Activated CD4-positive, alpha-beta T cell treated with anti-CD3 and anti-CD28 coated beads, Interleukin-2, amount 50 U/mL, for 24 hours (primary cell): Measurements from ENCODE around the gene HIC2.
"Not testable (repeated sequence)": the region's sequence is repeated elsewhere in the genome, so short reads cannot be mapped to it uniquely, and the experiment has no call there.

Source experiments
- DNase-seq, 2 donors: peaks; one replicate each; pipeline ENCODE4 v3.0.0-alpha.2; 2020; ENCODE audit warnings: low read depth in 1 of 2, low spot score in 1 of 2

The HIC2 gene, protein sequence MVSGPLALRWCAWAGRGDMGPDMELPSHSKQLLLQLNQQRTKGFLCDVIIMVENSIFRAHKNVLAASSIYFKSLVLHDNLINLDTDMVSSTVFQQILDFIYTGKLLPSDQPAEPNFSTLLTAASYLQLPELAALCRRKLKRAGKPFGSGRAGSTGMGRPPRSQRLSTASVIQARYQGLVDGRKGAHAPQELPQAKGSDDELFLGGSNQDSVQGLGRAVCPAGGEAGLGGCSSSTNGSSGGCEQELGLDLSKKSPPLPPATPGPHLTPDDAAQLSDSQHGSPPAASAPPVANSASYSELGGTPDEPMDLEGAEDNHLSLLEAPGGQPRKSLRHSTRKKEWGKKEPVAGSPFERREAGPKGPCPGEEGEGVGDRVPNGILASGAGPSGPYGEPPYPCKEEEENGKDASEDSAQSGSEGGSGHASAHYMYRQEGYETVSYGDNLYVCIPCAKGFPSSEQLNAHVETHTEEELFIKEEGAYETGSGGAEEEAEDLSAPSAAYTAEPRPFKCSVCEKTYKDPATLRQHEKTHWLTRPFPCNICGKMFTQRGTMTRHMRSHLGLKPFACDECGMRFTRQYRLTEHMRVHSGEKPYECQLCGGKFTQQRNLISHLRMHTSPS

DNA sequence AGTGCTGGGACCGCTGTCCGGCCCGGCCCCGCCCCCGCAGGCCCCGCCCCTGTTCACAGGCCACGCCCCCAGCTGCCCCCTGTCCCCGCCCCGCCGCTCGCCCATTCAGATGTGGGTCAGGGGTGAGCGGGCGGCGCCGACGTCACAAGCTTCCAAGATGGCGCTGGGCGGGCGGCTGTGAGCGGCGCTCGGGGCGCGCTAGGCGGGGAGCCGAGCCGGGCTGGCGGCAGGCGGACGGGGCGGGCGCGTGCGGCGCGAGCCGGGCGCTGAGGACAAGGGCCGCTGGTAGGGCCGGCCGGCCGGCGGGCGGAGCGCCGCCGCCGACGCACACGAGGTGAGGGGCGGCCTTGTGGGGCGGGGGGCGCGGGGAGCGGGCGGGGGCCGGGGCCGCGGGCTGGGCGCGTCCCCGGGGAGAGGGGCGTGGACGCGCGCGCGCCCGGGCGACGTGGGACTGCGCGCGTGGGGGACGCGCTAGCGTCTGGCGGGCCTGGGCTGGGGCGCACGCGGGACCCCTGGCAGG lies at the start of gene HIC2:
Gene HIC2, plus strand, starts transcription at position 145 of the 520 bp plus-strand sequence. CDS start 25,461 bp downstream, outside the sequence.
- DNase-seq, result not testable (repeated sequence)

DNA sequence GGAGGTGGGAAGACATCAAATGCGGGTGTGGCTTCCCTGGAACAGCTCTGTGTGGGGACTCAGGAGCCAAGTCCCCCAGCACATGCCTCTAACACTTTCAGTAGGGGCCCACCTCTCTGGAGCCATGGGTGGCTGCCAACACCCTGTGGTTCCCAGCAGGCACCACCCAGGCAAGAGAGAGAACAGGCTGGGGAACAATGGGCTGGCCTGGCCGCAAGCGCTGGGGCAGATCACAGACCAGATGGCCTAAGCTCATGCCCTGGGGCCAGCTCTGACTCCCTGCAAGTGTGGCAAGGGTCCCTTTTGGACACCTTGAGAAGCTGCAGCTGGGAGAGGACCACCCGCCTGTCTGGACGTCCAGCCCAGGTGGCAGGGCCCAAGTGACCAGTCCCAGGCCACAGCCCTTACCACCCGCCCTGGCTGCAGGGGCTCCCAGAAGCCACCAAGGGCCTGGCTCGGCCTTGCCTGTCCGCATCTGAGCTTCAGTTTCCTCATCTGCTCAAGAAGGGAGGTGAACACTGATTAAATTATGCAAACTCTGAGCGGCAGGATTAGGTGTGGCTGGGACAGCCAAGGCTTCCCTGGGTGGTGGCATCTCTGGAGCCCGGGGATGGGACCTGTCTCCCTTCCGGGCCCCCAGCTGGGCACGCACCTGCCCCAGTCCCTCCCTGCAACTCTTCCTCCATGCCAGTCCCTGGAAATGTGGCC lies 48.4 kb upstream of the HIC2 start:
- not testable (repeated sequence) for DNase-seq

DNA sequence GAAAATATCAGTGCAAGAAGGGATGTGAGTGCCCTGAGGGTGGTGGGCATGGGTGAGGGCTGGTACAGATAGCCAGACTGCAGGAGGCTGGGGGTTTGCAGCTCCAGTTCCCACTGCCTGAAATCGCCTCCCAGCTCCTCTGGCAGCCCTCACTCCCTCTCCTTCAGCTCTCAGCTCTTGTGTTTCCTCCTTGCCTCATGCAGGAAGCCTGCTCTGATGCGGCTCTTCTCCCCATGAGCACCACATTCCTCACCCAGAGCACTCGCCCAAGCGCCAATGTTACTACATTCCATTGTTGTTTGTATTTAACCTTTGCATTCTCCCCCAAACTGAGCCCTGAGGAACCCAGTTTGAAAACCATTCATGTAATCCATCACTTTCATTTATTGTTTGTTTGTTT lies 41.3 kb upstream of the HIC2 start:
- not testable (repeated sequence) for DNase-seq

DNA sequence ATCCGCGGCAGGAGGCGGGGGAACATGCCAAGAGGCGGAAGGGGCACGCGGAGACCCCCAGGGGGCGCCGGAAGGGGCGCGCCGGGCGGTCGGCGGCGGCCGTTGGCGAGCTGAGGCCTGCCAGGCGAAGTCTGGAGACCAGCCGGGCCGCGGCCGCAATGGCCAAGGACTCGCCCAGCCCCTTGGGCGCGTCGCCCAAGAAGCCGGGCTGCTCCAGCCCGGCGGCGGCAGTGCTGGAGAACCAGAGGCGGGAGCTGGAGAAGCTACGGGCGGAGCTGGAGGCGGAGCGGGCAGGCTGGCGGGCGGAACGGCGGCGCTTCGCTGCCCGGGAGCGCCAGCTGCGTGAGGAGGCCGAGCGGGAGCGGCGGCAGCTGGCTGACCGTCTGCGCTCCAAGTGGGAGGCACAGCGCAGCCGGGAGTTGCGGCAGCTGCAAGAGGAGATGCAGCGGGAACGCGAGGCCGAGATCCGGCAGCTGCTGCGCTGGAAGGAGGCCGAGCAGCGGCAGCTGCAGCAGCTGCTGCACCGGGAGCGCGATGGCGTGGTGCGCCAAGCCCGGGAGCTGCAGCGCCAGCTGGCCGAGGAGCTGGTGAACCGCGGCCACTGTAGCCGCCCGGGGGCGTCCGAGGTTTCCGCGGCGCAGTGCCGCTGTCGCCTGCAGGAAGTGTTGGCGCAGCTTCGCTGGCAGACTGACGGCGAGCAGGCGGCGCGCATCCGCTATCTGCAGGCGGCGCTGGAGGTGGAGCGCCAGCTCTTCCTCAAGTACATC lies 33.3 kb upstream of the HIC2 start, which contains the start of gene RIMBP3B:
Gene RIMBP3B, plus strand, starts transcription at position 51 of the 767 bp plus-strand sequence. Its CDS starts 108 bp downstream, at position 159.
- DNase-seq, result not testable (repeated sequence)

DNA sequence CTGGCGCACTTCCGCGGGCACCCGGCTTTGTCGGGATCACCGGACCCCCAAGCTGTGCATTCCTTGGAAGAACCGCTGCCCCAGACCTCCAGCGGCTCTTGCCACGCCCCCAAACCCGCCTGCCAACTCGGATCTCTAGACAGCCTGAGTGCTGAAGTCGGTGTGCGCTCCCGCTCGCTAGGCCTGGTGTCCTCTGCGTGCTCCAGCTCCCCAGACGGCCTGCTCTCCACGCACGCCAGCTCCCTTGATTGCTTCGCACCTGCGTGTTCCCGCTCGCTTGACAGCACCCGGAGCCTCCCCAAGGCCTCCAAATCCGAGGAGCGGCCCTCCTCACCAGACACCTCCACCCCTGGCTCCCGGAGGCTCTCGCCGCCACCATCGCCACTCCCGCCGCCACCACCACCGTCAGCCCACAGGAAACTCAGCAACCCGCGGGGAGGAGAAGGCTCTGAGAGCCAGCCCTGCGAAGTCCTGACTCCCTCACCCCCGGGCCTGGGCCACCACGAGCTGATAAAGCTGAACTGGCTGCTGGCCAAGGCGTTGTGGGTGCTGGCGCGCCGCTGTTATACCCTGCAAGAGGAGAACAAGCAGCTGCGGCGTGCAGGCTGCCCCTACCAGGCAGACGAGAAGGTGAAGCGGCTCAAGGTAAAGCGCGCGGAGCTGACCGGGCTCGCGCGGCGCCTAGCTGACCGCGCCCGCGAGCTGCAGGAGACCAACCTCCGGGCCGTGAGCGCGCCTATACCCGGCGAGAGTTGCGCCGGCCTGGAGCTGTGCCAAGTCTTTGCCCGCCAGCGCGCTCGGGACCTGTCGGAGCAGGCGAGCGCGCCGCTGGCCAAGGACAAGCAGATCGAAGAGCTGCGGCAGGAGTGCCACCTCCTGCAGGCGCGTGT lies 32.5 kb upstream of the HIC2 start:
- not testable (repeated sequence) for DNase-seq

DNA sequence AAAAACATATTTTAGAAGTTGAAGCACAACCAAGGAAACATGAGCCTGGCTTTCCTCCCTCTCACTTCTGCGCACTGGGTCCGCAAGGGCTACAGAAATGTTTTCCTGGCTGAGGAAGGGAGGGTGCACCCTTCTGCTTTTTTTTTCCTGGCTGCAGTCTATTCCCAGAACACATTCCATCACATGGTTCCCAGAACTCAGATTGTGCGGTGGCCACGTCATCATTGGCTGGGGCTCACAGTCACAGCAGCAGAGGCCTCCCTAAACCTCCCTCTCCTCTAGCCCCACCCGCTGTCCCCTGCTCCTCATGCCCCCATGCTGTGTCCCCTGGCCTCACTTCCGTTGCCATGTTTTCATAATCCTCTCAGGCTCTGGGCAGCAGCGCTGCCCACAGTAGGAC lies 27.7 kb upstream of the HIC2 start:
- DNase-seq, result not testable (repeated sequence)

DNA sequence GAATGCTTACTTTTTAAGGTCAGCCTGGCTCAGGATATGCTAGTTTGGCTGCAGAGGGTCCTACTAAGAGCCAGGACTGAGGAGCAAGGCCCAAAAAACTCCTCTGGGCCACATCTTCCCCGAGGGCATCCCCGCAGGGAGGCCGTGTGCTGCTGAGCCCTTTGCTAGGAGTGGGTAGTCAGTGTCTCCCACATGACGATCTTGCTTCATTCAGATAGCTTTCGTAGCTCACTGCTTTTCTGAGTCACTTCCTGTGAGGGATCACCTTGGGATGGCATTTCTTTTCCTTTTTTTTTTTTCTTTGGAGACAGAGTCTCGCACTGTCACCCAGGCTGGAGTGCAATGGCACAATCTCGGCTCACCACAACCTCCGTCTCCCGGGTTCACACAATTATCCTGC lies 27.2 kb upstream of the HIC2 start:
- not testable (repeated sequence) for DNase-seq

DNA sequence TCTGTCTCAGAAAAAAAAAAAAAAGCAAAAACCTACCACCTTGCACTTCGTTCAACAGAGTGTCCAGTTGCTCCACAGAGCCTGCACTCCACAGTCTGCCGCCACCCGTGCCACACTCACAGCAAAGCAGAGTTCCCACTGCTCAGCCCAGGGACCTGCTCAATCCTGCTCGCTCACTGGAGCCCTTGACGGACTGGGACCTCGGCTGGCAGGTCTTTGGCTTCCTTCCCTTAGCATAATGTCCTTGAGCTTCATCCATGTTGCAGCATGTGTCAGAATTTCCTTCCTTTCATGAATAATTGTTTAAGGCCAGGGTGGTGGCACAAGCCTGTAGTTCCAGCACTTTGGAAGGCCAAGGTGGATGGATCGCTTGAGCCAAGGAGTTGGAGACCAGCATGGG lies 22.6 kb upstream of the HIC2 start:
- DNase-seq, result not testable (repeated sequence)

DNA sequence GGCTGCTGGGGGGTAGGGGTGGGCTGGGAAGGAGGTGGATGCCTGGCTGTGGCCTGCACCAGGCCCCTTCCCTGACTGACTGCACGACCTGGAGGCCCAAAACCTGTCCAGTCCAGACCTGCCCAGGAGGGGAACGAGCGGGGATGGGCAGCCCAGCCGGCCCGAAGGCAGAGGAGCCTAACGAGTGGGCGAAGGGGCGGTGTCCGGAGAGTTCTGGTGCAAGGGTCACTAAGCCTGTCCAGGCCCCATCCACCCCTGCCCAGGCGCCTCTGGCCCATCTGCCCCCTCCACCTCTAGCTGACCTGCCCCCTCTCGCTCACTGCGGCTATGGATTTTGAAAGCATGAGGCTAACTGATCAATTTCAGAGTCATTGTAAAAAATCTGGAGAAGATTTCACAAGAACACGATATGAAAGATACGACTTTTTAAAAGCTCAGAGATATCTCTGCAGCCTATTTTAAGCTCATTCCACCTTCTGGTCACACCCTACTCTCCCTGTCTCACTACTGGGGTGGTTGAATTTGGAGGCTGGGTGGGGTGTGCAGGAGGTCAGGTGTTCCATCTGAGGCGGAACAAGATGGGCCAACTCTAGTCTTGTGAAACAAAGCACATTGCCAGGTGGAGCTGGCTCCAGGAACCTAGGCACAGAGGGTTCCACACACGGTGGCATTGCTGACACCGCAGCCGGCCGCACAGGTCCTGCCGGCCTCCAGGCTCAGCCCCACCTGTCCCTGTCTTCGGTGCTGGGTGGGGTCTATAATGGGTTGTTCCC lies 15.8 kb upstream of the HIC2 start:
- DNase-seq, result not testable (repeated sequence)

DNA sequence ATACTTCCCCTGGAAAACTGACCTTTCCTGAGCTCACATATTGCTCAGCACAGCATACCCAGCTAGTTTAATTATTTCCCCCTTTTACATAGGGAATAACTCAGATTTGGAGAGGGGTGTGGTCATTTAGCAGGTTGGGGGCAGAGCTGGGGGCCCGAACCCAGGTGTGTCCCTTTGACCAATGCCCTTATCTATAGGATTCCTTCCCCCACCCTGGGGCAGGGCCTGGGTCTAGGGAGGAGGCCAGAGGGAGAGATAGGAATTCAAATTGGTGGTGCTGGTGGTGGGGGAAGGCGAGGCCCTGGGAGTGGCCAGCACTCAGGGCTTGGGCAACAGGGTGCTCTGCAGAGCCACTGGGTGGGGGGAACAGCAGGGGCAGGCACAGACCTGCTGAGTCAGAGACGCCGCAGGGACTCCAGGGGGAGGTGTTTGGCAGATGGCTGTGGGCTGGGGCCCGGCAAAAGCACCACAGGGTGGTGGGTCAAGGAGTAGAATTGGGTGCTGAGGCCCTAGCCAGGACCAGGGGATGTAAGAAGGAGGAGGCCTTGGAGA lies 14.3 kb upstream of the HIC2 start:
- not testable (repeated sequence) for DNase-seq

DNA sequence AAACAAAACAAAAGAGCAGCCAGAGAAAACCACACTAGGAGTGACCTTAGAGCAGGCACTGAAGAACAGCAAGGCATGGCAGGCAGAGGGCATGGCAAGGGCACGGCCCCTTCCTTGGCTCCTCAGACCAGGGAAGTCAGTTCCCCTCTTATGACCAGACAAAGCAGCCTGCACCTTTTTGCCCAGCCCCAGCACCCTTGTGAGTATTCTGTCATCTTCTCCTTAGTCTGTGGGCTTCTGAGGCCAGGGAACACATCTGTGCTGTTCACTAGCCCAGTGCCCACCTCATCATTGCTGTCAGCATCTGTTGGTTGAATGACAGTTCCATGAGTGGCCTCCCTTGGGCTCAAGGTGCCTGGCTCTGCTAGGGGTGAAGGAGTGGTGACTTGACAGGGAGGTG lies 10.0 kb upstream of the HIC2 start:
- not testable (repeated sequence) for DNase-seq

DNA sequence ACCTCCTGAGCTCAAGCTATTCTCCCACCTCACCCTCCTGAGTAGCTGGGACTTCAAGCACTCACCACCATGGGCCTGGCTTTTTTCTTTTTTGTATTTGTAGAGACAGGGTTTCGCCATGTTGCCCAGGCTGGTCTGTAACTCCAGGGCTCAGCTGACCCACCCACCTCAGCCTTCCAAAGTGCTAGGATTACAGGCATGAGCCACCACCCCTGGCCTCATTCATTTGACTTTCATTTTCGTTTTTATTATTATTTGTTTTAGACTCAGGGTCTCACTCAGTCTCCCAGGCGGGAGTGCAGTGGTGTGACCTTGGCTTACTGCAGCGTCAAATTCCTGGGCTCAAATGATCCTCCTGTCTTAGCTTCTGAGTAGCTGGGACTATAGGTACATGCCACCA lies 9.4 kb upstream of the HIC2 start:
- not testable (repeated sequence) for DNase-seq

DNA sequence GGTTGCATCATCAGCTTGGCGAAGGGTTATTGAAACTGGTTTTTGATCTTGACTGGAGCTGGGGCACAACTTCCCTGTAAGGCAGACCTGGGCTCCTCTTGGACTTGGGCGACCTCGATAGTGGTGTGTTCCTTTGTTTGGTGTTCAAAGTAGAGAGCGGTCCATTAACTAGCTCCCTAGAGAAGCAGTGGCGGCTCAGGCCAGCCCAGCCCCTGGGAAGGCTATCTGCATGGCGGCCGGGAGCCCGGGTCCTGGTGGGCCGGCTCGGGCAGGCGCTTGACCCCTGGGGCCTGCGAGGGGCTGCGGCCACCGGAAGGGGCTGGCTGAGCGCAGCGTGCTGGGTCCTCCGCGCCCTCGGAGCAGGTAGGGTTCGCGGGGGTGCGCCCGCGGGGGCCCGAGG lies 796 bp upstream of the HIC2 start:
- DNase-seq, result not testable (repeated sequence)

DNA sequence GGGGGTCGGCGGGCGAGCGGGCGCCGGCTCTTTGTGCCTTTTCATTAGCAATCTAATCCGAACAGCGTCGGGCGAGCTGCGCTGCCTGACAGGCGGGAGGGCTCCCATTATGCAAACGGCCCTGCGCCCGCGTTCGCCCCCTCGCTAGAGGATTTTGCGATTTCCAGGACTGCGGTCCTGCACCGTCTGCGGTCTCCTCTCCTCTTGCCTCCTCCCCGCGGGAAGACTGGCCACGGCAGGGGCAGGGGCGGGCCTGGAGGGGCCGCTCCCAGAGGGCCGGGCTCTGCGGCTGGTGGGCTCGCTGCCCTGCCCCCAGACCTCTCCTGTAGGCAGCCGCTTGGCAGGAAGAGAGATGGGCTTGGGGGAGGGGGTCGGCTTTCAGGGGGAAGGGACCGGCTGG lies 682 bp downstream of the HIC2 start:
- not testable (repeated sequence) for DNase-seq

DNA sequence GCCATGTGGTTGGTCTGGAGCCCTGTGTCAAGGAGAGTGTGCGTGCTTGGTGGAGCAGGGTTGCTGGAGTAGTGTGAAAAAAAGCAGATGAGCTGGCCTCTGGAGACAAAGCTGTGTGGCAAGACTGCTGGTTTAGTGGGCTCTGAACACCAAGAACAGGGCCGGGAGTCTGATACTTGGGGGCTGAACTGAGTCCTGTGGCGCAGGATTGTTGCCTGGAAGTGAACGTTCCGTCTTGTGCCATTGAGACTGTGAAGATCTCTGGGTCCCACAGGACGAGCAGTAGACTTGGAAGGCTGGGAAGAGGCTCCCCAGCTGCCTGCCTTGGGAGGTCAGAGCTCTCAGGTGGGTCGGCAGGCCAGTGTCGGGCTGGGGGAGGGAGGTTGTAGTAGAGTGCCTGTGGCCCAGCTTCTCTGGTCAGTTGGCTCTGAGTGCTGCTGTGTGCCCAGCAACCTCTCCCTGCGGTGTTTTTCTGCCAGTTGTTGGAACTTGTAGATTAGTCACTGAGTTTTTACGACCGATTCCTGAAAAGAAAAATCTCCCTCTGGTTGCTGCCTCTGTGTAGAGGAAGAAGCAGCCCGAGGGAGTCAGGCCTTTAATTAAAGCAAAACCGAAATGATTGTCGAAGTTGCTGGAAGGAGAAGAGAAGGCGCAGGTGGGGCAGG lies 1.9 kb downstream of the HIC2 start:
- not testable (repeated sequence) for DNase-seq

DNA sequence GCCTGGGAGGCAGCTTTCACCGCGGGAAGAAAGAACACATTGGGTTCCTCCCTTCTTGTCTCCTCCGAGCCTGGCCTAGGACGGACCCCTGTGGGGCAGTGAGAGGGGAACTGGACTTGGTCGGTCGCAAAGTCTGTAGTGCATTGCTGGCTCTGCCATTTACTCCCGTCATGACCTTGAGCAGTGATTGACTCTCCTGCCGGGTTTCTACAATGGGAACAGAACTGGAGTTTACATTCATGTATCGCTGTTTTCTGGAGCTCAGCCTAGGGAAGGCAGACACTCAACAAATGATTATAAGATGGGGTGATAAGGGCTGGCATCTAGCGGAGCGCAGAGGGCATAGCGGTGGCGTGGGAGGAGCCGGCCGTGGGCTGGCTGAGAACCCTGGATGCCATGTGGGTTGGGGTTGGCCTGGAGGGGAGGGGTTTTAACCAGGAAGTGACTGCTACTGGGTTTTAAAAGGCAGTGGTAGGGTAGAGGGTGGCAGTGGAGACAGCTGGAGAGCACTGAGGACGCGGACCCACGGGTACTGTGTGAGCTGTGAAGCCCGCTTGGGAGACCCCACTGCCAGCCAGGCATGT lies 3.1 kb downstream of the HIC2 start:
- DNase-seq, result not testable (repeated sequence)

DNA sequence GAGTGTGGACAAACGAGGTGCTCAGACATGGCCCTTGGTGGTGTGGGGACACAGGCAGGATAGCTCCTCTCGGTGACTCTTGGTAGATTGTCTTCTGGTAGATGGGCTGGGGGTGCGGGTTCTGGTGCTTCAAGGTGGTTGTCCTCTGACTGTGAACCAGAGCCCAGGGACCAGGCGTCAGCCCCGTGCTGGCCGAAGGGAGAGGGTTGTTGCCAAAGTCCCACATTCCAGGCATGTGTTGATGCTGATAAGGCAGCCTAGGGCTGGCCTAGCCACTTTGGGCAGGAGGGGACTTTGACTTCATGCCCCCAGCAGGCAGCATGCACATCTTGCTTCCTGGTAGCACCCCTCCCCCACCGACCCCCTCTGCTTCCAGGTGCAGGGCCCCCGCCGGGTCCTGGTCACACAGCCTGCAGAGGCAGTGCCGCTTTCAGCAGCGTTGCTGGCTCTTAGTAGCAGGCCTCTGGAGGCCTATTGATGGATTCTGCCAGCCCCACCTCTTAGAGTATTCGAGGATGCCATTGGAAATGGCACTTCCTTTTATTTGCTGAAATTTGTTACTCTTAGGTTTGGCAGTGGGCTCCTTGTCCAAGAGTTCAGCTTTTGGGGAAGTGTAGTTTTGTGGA lies 7.0 kb downstream of the HIC2 start:
- not testable (repeated sequence) for DNase-seq
